ENCODE data around the gene TAS1R2.

DNA sequence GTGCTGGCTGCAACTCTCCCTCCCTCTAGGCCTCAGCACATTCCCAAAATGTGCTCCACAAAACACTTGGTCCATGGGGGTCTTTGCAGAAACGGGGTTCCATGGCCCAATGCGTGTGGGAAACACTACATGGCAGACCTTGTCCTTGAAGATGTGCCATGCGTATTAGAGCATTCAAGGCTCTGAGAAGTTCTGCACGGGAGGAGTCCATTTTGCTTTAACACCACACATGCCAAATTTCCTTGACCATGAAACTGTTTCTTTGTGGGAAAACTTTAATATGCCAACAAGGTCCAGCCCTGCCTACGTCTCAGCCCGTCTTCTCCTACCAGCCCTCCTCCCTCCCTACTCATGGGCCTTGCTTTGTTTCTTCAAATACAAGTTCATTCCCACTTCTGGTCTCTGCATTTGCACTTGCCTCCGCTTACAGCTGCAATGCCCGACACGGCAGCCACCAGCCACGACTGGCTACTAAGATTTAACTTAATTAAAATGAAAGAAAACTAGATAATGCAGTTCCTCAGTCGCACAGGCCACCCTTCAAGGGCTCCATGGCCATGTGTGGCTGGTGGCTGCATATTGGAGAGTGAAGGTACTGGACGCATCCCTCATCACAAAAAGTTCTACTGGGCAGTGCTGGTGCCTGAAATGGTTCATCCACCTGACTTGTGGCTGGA, 19.2 kb upstream of the TAS1R2 start:
- TF ChIP-seq, protein P1, sequence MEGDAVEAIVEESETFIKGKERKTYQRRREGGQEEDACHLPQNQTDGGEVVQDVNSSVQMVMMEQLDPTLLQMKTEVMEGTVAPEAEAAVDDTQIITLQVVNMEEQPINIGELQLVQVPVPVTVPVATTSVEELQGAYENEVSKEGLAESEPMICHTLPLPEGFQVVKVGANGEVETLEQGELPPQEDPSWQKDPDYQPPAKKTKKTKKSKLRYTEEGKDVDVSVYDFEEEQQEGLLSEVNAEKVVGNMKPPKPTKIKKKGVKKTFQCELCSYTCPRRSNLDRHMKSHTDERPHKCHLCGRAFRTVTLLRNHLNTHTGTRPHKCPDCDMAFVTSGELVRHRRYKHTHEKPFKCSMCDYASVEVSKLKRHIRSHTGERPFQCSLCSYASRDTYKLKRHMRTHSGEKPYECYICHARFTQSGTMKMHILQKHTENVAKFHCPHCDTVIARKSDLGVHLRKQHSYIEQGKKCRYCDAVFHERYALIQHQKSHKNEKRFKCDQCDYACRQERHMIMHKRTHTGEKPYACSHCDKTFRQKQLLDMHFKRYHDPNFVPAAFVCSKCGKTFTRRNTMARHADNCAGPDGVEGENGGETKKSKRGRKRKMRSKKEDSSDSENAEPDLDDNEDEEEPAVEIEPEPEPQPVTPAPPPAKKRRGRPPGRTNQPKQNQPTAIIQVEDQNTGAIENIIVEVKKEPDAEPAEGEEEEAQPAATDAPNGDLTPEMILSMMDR (conservative IDR thresholded peaks at IDR 0.05) = no peak
- TF ChIP-seq ZFX (IDR thresholded peaks at IDR 0.05) = no peak

Data from C4-2B (cell line).